ENCODE results near the gene PPP1R1C.
"Not testable (repeated sequence)": the region's sequence is repeated elsewhere in the genome, so short reads cannot be mapped to it uniquely, and the experiment has no call there.

The PPP1R1C gene

GRCh38 chr2:181985632-181986205 lies at the start of gene PPP1R1C:
PPP1R1C (plus strand) TSS chr2:181985853; CDS start chr2:181986111, 258 bp downstream.
- no peak for DNase-seq

- DNase-seq: no peak
These were observed 48.2 kb upstream of the PPP1R1C start for GRCh38 chr2:181937473-181937872.

- DNase-seq: no peak
These were observed 42.1 kb upstream of the PPP1R1C start for GRCh38 chr2:181943411-181944124.

- DNase-seq: no peak
These were observed 41.3 kb upstream of the PPP1R1C start for GRCh38 chr2:181944164-181944913.

- DNase-seq: no peak
These were observed 40.8 kb upstream of the PPP1R1C start for GRCh38 chr2:181944914-181945291.

- no peak for DNase-seq
These were observed 39.1 kb upstream of the PPP1R1C start for GRCh38 chr2:181946444-181947127.

- no peak for DNase-seq
These were observed 38.4 kb upstream of the PPP1R1C start for GRCh38 chr2:181947273-181947672.

GRCh38 chr2:181948227-181948626 lies 37.4 kb upstream of the PPP1R1C start:
- no peak for DNase-seq

- no peak for DNase-seq
These were observed 36.6 kb upstream of the PPP1R1C start for GRCh38 chr2:181949047-181949446.

GRCh38 chr2:181952404-181953226 lies 33.0 kb upstream of the PPP1R1C start:
- no peak for DNase-seq

- DNase-seq: peak; percentile 70 to 76
These were observed 31.6 kb upstream of the PPP1R1C start for GRCh38 chr2:181953881-181954537.

- DNase-seq: no peak
These were observed 31.1 kb upstream of the PPP1R1C start for GRCh38 chr2:181954538-181954883.

GRCh38 chr2:181955010-181955409 lies 30.6 kb upstream of the PPP1R1C start:
- no peak for DNase-seq

- DNase-seq: not testable (repeated sequence)
These were observed 29.8 kb upstream of the PPP1R1C start for GRCh38 chr2:181955866-181956265.

- DNase-seq: no peak
These were observed 28.0 kb upstream of the PPP1R1C start for GRCh38 chr2:181957668-181958067.

- DNase-seq: no peak
These were observed 26.9 kb upstream of the PPP1R1C start for GRCh38 chr2:181958726-181959125.

- no peak for DNase-seq
These were observed 26.1 kb upstream of the PPP1R1C start for GRCh38 chr2:181959508-181959907.

- DNase-seq: not testable (repeated sequence)
These were observed 24.5 kb upstream of the PPP1R1C start for GRCh38 chr2:181961167-181961566.

GRCh38 chr2:181962142-181962541 lies 23.5 kb upstream of the PPP1R1C start:
- DNase-seq: no peak

GRCh38 chr2:181970160-181970794 lies 15.4 kb upstream of the PPP1R1C start:
- no peak for DNase-seq

- no peak for DNase-seq
These were observed 14.6 kb upstream of the PPP1R1C start for GRCh38 chr2:181971032-181971431.
